Activated effector memory CD4-positive, alpha-beta T cell treated with Interleukin-2 at 50 U/mL for 16 hours (primary cell): Measurements from ENCODE around the gene NGF.

Experiments used
- DNase-seq: peaks from one replicate; pipeline ENCODE4 v3.0.0-alpha.2; 2020

NGF gene

GRCh38 chr1:115278211-115278610 is 59.8 kb downstream of the NGF start:
- no peak for DNase-seq

GRCh38 chr1:115277276-115277675 is 60.8 kb downstream of the NGF start:
- DNase-seq, result no peak

GRCh38 chr1:115275216-115275615 is 62.8 kb downstream of the NGF start:
- no peak for DNase-seq

GRCh38 chr1:115274467-115274866 is 63.6 kb downstream of the NGF start:
- no peak for DNase-seq

- no peak for DNase-seq
Measured at GRCh38 chr1:115266729-115267421, 71.2 kb downstream of the NGF start.

GRCh38 chr1:115265099-115265498 is 73.0 kb downstream of the NGF start:
- DNase-seq, result no peak

GRCh38 chr1:115262886-115263285 is 75.2 kb downstream of the NGF start:
- no peak for DNase-seq

- DNase-seq, result no peak
Measured at GRCh38 chr1:115261496-115261895, 76.6 kb downstream of the NGF start.

- DNase-seq, result no peak
Measured at GRCh38 chr1:115258302-115258866, 79.7 kb downstream of the NGF start.

- DNase-seq, result no peak
Measured at GRCh38 chr1:115257591-115257990, 80.5 kb downstream of the NGF start.

GRCh38 chr1:115255154-115255553 is 82.9 kb downstream of the NGF start:
- no peak for DNase-seq

- no peak for DNase-seq
Measured at GRCh38 chr1:115252585-115252984, 85.5 kb downstream of the NGF start.

GRCh38 chr1:115251856-115252255 is 86.2 kb downstream of the NGF start:
- DNase-seq, result no peak

- no peak for DNase-seq
Measured at GRCh38 chr1:115251340-115251748, 86.7 kb downstream of the NGF start.

GRCh38 chr1:115246526-115246925 is 91.5 kb downstream of the NGF start:
- no peak for DNase-seq

GRCh38 chr1:115245227-115245626 is 92.8 kb downstream of the NGF start:
- DNase-seq, result no peak

GRCh38 chr1:115242543-115242942 is 95.5 kb downstream of the NGF start:
- no peak for DNase-seq

- no peak for DNase-seq
Measured at GRCh38 chr1:115241309-115241708, 96.7 kb downstream of the NGF start.

GRCh38 chr1:115240297-115240696 is 97.8 kb downstream of the NGF start:
- no peak for DNase-seq

GRCh38 chr1:115239426-115239825 is 98.6 kb downstream of the NGF start:
- no peak for DNase-seq

GRCh38 chr1:115239148-115239422 is 99.0 kb downstream of the NGF start:
- DNase-seq, result no peak

GRCh38 chr1:115238336-115239147 is 99.5 kb downstream of the NGF start:
- no peak for DNase-seq

GRCh38 chr1:115237507-115237906 is 100.5 kb downstream of the NGF start:
- no peak for DNase-seq

- DNase-seq, result no peak
Measured at GRCh38 chr1:115237023-115237422, 101.0 kb downstream of the NGF start.
